ENCODE results near the gene TMEM171.

DNA sequence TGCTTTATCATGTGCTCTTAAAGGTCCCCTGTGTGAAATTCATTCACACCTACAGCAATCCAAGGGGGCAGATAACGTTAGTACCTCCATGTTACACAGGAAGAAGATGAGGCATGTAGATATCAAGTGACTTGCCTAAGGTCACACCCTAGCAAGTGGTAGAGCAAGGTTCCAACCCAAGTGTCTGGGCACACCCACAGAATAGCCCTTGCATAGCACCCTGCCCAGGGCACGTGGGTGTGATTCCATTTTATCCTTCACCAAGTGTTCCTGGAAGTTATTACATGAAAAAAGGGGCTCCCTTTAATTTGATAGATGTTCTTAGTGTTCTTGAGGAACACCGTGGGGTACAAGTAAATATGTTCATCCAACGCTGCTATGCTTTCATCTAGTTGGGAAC, 4.9 kb downstream of the TMEM171 start:
- TF ChIP-seq, protein P1, sequence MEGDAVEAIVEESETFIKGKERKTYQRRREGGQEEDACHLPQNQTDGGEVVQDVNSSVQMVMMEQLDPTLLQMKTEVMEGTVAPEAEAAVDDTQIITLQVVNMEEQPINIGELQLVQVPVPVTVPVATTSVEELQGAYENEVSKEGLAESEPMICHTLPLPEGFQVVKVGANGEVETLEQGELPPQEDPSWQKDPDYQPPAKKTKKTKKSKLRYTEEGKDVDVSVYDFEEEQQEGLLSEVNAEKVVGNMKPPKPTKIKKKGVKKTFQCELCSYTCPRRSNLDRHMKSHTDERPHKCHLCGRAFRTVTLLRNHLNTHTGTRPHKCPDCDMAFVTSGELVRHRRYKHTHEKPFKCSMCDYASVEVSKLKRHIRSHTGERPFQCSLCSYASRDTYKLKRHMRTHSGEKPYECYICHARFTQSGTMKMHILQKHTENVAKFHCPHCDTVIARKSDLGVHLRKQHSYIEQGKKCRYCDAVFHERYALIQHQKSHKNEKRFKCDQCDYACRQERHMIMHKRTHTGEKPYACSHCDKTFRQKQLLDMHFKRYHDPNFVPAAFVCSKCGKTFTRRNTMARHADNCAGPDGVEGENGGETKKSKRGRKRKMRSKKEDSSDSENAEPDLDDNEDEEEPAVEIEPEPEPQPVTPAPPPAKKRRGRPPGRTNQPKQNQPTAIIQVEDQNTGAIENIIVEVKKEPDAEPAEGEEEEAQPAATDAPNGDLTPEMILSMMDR (optimal IDR thresholded peaks at IDR 0.05 in 1 of 3, IDR thresholded peaks at IDR 0.05 in 1 of 3, conservative IDR thresholded peaks at IDR 0.05 in 1 of 3; ENCODE audit: extremely low read depth in 1 of 3, insufficient read depth in 2 of 3, low read length in 3 of 3): no peak
- no peak for TF ChIP-seq EZH2 (IDR thresholded peaks at IDR 0.05; ENCODE audit: low read length)

All from keratinocyte (primary cell).